Osteocyte (in vitro differentiated cells): ENCODE results near the gene GPS1. TPM values are rescaled to one million over a fixed set of nuclear protein-coding genes. Genes with fewer than 3 reads are reported as not detected.
"Not testable (repeated sequence)": the region's sequence is repeated elsewhere in the genome, so short reads cannot be mapped to it uniquely, and the experiment has no call there.

Source experiments
- DNase-seq: peaks from one replicate; pipeline ENCODE4 v3.0.0; 2021; ENCODE audit warnings: mixed read lengths; ENCODE audit not compliant: unreplicated experiment; ENCODE audit errors: extremely low spot score
- H3K27ac Mint-ChIP-seq: one replicate; pipeline ENCODE4 v1.8.0; 2021; ENCODE audit warnings: mild to moderate bottlenecking, mixed read lengths; ENCODE audit not compliant: unreplicated experiment
- H3K27me3 Mint-ChIP-seq: one replicate; pipeline ENCODE4 v1.8.0; 2021; ENCODE audit warnings: mixed read lengths; ENCODE audit not compliant: unreplicated experiment
- H3K36me3 Mint-ChIP-seq: one replicate; pipeline ENCODE4 v1.8.0; 2021; ENCODE audit warnings: mixed read lengths; ENCODE audit not compliant: unreplicated experiment
- H3K4me1 Mint-ChIP-seq: one replicate; pipeline ENCODE4 v1.8.0; 2021; ENCODE audit warnings: mixed read lengths; ENCODE audit not compliant: unreplicated experiment
- H3K4me3 Mint-ChIP-seq: one replicate; pipeline ENCODE4 v1.8.0; 2021; ENCODE audit warnings: mild to moderate bottlenecking, moderate library complexity, mixed read lengths; ENCODE audit not compliant: unreplicated experiment
- H3K9me3 Mint-ChIP-seq: one replicate; pipeline ENCODE4 v1.8.0; 2021; ENCODE audit warnings: mixed read lengths; ENCODE audit not compliant: unreplicated experiment
- total RNA-seq: library from RNA; stranded (reverse); gene quantifications from 2 replicates; pipeline ENCODE4 v1.2.1, GENCODE V29; 2021
- TF ChIP-seq, protein P1 (sequence below): fragments of 200-600 bp; sonication (generic); IDR thresholded peaks from 2 replicates; pipeline ENCODE4 v1.5.0; 2021; ENCODE audit warnings: antibody characterized with exemption, mild to moderate bottlenecking, moderate library complexity

The GPS1 gene
- total RNA-seq, 1 donor from 2014 or later, result 108 TPM

DNA sequence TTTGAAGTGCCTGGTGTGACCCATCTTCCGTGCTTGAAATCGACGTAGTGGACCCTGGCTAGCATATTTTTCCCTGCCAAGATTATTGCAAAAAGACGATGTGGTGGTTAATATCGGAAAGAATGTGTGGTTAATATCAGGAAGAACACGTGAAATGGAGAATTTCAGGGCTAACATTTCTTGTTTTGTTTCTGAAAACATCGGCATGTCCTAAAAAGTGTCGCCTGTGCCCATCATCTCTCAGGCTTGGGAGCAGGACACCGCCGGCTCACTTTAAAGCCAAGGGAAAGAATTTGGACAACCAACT is 13.9 kb upstream of the GPS1 start:
- TF ChIP-seq, protein P1, sequence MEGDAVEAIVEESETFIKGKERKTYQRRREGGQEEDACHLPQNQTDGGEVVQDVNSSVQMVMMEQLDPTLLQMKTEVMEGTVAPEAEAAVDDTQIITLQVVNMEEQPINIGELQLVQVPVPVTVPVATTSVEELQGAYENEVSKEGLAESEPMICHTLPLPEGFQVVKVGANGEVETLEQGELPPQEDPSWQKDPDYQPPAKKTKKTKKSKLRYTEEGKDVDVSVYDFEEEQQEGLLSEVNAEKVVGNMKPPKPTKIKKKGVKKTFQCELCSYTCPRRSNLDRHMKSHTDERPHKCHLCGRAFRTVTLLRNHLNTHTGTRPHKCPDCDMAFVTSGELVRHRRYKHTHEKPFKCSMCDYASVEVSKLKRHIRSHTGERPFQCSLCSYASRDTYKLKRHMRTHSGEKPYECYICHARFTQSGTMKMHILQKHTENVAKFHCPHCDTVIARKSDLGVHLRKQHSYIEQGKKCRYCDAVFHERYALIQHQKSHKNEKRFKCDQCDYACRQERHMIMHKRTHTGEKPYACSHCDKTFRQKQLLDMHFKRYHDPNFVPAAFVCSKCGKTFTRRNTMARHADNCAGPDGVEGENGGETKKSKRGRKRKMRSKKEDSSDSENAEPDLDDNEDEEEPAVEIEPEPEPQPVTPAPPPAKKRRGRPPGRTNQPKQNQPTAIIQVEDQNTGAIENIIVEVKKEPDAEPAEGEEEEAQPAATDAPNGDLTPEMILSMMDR, result no peak
- peaks cover 17% of the 10 kb centered on the region for H3K4me1 Mint-ChIP-seq
- peak overlapping the region; percentile 92 for H3K27ac Mint-ChIP-seq
- H3K4me3 Mint-ChIP-seq, result peak overlapping the region; percentile 73
- no peaks in the 10 kb centered on the region for H3K27me3 Mint-ChIP-seq
- no peak for DNase-seq
- H3K36me3 Mint-ChIP-seq, result no peaks in the 10 kb centered on the region
- H3K9me3 Mint-ChIP-seq, result no peaks in the 10 kb centered on the region

- not testable (repeated sequence) for H3K27ac Mint-ChIP-seq, DNase-seq, H3K4me3 Mint-ChIP-seq, H3K9me3 Mint-ChIP-seq, H3K27me3 Mint-ChIP-seq, H3K36me3 Mint-ChIP-seq
- peaks cover 14% of the 10 kb centered on the region for H3K4me1 Mint-ChIP-seq
These were observed 12.8 kb upstream of the GPS1 start for GRCh38 chr17:82038796-82039409.

- no peaks in the 10 kb centered on the region for H3K9me3 Mint-ChIP-seq
- no peak overlapping the region for H3K4me3 Mint-ChIP-seq
- H3K27me3 Mint-ChIP-seq, result no peaks in the 10 kb centered on the region
- no peak for DNase-seq
- H3K27ac Mint-ChIP-seq, result no peak overlapping the region
- H3K36me3 Mint-ChIP-seq, result no peaks in the 10 kb centered on the region
- peaks cover 14% of the 10 kb centered on the region for H3K4me1 Mint-ChIP-seq
- TF ChIP-seq, protein P1, result no peak
These were observed 11.9 kb upstream of the GPS1 start for GRCh38 chr17:82039695-82040299.

- TF ChIP-seq, protein P1, result no peak
- Mint-ChIP-seq H3K27me3 (no peaks in the 10 kb centered on the region), H3K27ac (no peak overlapping the region), H3K36me3 (no peaks in the 10 kb centered on the region), H3K4me3 (no peak overlapping the region), H3K9me3 (no peaks in the 10 kb centered on the region), H3K4me1 (peaks cover 11% of the 10 kb centered on the region)
- no peak for DNase-seq
These were observed 10.4 kb upstream of the GPS1 start for GRCh38 chr17:82041144-82041814.

DNA sequence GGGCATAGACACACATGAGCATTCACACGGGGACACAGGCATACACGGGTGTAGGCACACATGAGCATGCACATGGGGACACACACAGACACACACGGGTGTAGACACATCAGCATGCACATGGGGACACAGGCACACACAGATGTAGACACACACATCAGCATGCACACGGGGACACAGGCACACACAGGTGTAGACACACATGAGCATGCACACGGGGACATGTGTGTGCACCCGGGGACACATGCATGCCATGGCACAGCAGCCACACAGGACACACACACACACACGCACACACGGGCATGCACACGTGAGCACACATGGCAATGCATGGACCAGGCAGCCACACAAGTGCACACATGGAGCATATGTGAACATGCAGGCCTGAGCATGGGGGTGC is 9.0 kb upstream of the GPS1 start:
- H3K27me3 Mint-ChIP-seq, result no peaks in the 10 kb centered on the region
- no peak overlapping the region for H3K27ac Mint-ChIP-seq
- TF ChIP-seq, protein P1, result no peak
- DNase-seq, result no peak
- H3K4me1 Mint-ChIP-seq, result peaks cover 9% of the 10 kb centered on the region
- no peaks in the 10 kb centered on the region for H3K9me3 Mint-ChIP-seq
- H3K36me3 Mint-ChIP-seq, result peaks cover 8% of the 10 kb centered on the region
- H3K4me3 Mint-ChIP-seq, result no peak overlapping the region
